GM06990 (cell line): ENCODE data around the gene NFKBIB.

ENCODE experiments used
- DNase-seq: peaks from one replicate; pipeline ENCODE4 v3.0.0-alpha.2; 2011; ENCODE audit not compliant: insufficient read length; ENCODE audit errors: extremely low read depth
- H3K27me3 ChIP-seq: replicated peaks from 2 replicates; pipeline ENCODE4 v1.6.0; 2011; ENCODE audit warnings: low read length; ENCODE audit not compliant: control insufficient read depth, insufficient read depth
- H3K36me3 ChIP-seq: 2 replicates; pipeline ENCODE4 v1.5.1; 2011; ENCODE audit warnings: low read length; ENCODE audit not compliant: control insufficient read depth, insufficient read depth
- H3K4me3 ChIP-seq: replicated peaks from 2 replicates; pipeline ENCODE4 v1.5.1; 2011; ENCODE audit warnings: low read depth, mild to moderate bottlenecking, control low read depth, low read length
- TF ChIP-seq, protein P1 (sequence below): IDR thresholded peaks from 2 replicates; pipeline ENCODE4 v1.5.1; 2011; ENCODE audit warnings: low read length, control low read depth, mild to moderate bottlenecking, inconsistent platforms; ENCODE audit not compliant: insufficient read depth, poor library complexity, severe bottlenecking

NFKBIB gene

DNA sequence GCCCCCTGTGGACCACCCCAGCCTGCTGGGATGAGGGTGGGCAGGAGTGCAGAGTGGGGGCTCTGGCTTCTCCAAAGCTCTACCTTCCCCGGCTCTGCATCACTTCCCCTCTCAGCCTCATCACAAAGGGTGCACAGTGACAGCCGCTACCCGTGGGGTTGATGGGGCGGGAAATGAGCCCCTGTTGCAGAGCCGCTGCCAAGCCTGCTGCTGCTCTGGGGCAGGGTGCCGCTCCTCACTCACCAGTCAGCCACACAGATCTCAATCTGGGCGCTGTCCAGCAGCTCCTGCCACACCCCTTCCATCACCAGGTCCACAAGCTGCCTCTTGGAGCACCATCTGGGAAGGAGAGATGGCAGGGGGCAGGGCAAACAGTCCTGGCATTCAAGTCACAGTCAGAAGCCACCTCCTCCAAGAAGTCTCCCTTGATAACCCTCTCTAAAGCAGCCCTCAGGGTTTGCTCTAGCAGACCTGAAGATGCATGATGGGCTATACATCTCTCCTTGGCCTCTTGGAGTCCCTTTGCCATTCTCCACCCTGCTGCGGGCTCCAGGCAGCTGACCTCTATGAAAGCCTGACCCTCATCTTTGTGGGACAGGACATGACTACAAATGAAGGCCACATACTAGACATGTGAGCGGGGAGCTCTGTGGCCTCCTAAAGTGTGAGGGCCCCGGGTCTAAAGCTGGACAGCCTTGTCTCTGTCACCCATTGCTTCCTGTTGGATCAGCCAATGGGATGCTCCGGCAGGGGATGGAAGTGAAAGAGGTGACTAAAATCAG, 46.7 kb downstream of the NFKBIB start:
- Histone ChIP-seq H3K27me3 (no peaks in the 10 kb centered on the region), H3K36me3 (no peaks in the 10 kb centered on the region), H3K4me3 (no peak overlapping the region)
- no peak for DNase-seq
- TF ChIP-seq, protein P1, sequence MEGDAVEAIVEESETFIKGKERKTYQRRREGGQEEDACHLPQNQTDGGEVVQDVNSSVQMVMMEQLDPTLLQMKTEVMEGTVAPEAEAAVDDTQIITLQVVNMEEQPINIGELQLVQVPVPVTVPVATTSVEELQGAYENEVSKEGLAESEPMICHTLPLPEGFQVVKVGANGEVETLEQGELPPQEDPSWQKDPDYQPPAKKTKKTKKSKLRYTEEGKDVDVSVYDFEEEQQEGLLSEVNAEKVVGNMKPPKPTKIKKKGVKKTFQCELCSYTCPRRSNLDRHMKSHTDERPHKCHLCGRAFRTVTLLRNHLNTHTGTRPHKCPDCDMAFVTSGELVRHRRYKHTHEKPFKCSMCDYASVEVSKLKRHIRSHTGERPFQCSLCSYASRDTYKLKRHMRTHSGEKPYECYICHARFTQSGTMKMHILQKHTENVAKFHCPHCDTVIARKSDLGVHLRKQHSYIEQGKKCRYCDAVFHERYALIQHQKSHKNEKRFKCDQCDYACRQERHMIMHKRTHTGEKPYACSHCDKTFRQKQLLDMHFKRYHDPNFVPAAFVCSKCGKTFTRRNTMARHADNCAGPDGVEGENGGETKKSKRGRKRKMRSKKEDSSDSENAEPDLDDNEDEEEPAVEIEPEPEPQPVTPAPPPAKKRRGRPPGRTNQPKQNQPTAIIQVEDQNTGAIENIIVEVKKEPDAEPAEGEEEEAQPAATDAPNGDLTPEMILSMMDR: no peak

DNA sequence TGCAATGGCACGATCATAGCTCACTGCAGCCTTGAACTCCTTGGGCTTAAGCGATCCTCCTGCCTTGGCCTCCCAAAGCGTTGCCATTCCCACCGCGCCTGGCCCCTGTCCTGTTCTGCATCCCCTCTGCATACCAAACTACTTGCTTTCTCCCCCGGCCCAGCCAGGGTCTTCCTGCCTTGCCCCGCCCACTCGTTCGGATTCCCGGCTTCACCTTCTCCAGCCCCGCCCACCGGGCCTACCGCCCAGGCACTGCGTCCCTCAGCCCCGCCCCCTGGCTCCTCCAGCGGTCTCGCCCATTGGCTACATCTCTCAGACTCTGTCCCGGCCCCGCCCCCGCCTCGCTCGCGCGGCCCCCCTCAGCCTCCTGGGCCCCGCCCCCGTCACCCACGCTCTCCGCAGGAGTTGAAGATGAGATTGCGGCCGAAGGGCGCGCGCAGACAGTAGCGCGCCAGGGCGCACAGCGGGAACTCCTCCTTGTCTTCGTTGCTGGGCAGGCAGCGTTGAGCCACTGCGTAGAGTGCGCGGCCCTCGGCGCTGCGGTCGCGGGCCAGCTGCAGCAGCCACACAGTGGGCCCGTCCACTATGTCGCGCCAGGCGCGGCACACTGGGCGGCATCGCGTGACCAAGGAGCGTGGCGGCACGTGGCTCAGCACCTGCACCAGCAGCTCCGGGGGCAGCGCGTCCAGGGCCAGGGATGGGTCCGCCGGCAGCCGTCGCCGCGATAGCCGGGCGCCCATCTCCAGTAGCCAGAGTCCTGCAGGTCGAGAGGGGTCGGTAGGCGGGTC, 50.0 kb downstream of the NFKBIB start:
- Histone ChIP-seq H3K4me3 (peak overlapping the region; percentile 20; the same call in 1 of the 2 replicates), H3K36me3 (no peaks in the 10 kb centered on the region), H3K27me3 (no peaks in the 10 kb centered on the region)
- TF ChIP-seq, protein P1: no peak
- peak; percentile 84 for DNase-seq

DNA sequence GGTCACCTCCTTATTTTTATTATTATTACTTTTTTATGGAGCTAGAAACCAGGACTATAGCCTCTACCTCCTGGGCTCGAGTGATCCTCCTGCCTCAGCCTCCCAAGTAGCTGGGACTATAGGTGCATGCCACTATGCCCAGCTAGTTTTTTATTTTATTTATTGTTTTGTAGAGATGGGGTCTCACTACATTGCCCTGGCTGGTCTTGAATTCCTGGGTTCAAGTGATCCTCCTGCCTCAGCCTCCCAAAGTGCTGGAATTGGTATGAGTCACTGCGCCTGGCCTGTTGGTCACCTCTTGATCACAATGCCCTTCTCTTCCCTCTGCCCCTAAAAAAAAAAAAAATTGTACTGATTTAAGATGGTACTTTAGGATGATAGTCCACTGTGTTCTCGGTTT, 51.4 kb downstream of the NFKBIB start:
- no peak for DNase-seq
- Histone ChIP-seq H3K27me3 (no peaks in the 10 kb centered on the region), H3K4me3 (no peak overlapping the region), H3K36me3 (no peaks in the 10 kb centered on the region)
- TF ChIP-seq, protein P1: no peak

DNA sequence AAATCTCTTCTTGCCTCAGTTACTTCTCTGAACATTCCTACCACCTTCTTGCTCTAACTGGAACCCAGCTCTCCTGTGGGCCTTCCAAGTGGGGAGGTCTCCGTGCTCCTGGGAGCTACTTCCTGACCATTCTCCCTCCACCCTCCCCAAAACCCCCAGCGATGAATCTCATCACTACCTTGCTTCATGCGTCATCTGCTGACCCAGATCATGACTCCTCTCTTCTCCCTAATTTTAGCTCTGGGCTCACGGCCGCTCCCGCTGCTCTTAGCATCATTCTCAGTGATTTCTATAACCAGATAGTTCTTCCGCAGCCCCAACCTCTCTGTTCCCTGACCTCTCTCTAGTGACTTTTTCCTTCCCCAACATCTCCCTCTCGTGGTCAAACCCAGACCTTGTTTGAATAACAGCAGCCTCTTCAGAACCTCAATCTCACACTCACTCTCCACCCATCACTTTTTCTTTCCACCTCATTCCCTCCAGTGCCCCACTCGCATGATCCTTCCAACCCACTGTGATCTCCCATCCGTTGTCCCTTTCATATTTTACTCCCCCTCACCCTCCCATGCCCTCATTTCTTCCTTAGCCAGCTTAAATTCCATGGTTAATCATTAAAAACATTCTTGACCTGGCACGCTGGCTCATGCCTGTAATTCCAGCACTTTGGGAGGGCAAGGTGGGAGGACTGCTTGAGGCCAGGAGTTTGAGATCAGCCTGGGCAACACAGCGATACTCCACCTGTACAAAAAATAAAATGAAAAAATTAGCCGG, 52.8 kb downstream of the NFKBIB start:
- no peaks in the 10 kb centered on the region for H3K36me3 ChIP-seq
- no peak overlapping the region for H3K4me3 ChIP-seq
- no peak for DNase-seq
- TF ChIP-seq, protein P1: peak; percentile 66
- no peaks in the 10 kb centered on the region for H3K27me3 ChIP-seq

DNA sequence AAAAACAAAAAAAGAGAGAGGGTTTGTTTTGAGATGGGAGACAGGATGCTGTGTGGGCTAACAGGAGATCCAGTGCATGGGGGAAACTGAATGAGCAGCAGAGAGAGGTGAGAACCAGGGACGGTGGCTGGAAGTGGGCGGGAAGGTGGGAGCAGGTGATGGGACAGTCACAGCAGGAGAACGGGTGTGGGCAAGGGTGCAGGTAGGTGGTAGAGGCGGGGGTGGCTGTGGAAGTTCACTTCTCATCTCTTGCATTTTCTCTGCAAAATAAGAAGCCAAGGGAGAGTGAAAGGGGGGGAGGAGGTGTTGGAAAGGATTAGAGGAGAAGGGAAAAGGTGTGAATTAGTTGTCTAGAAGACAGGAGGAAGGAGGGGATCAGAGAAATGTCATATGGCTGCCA, 53.9 kb downstream of the NFKBIB start:
- H3K36me3 ChIP-seq: no peaks in the 10 kb centered on the region
- DNase-seq: no peak
- H3K27me3 ChIP-seq: no peaks in the 10 kb centered on the region
- no peak overlapping the region for H3K4me3 ChIP-seq
- TF ChIP-seq, protein P1: no peak
